PC-9 (cell line): ENCODE results near the gene GZF1.

Source experiments
- EZH2 ChIP-seq: fragments of 200-600 bp; sonication (generic); IDR thresholded peaks from 2 replicates; pipeline ENCODE4 v1.8.0; 2017; ENCODE audit warnings: antibody characterized with exemption, low read depth
- TF ChIP-seq, protein P1 (sequence below): fragments of 200-600 bp; sonication (generic); conservative IDR thresholded peaks from 2 replicates; pipeline ENCODE4 v1.6.1; 2017; ENCODE audit warnings: mixed run types, antibody characterized with exemption, mild to moderate bottlenecking, moderate library complexity

DNA sequence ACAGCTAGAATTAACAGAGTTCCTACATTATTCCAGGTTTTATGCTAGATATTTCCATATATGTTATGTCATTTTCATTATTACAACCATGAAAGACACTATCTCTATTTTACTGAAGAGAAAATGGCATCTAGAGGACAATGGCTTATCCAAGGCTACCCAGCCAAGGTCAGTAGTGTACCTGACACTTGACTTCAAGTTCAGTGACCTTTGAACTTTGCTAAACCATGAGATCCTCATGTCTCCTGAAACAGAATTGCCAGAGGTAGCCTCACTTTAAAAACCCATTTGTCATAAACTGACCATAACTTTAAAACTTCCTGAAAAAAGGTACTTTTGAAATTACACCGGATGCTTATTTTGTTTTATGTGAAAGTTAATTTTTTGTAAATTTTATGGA is 44.9 kb downstream of the GZF1 start:
- TF ChIP-seq, protein P1, sequence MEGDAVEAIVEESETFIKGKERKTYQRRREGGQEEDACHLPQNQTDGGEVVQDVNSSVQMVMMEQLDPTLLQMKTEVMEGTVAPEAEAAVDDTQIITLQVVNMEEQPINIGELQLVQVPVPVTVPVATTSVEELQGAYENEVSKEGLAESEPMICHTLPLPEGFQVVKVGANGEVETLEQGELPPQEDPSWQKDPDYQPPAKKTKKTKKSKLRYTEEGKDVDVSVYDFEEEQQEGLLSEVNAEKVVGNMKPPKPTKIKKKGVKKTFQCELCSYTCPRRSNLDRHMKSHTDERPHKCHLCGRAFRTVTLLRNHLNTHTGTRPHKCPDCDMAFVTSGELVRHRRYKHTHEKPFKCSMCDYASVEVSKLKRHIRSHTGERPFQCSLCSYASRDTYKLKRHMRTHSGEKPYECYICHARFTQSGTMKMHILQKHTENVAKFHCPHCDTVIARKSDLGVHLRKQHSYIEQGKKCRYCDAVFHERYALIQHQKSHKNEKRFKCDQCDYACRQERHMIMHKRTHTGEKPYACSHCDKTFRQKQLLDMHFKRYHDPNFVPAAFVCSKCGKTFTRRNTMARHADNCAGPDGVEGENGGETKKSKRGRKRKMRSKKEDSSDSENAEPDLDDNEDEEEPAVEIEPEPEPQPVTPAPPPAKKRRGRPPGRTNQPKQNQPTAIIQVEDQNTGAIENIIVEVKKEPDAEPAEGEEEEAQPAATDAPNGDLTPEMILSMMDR = no peak
- TF ChIP-seq EZH2 = no peak
